NB4 (cell line): ENCODE data around the gene MOB2.

ENCODE experiments used
- DNase-seq: peaks from one replicate; pipeline ENCODE4 v3.0.0; 2010; ENCODE audit warnings: low read depth
- H3K4me3 ChIP-seq: one replicate; pipeline ENCODE4 v1.5.1; 2011; ENCODE audit warnings: mild to moderate bottlenecking, low read depth, low read length, moderate library complexity
- CTCF ChIP-seq: IDR thresholded peaks from one replicate; pipeline ENCODE4 v1.5.1; 2012; ENCODE audit warnings: low read depth, low read length
- MAX ChIP-seq: IDR thresholded peaks from 2 replicates; pipeline ENCODE4 v1.6.1; 2011; ENCODE audit warnings: low read depth, low read length
- MYC ChIP-seq: IDR thresholded peaks from 2 replicates; pipeline ENCODE4 v1.6.1; 2011; ENCODE audit warnings: low read depth, low read length
- POLR2A ChIP-seq: IDR thresholded peaks from 2 replicates; pipeline ENCODE4 v1.6.1; 2011; ENCODE audit warnings: mild to moderate bottlenecking; ENCODE audit not compliant: insufficient read length; ENCODE audit errors: extremely low read depth

The MOB2 gene

GRCh38 chr11:1517117-1518005 lies 30.8 kb upstream of the MOB2 start:
- H3K4me3 ChIP-seq, result no peak overlapping the region
- DNase-seq, result no peak
- TF ChIP-seq MYC, result no peak
- no peak for TF ChIP-seq POLR2A
- no peak for TF ChIP-seq CTCF
- no peak for TF ChIP-seq MAX

GRCh38 chr11:1516273-1517067 lies 29.9 kb upstream of the MOB2 start:
- DNase-seq, result no peak
- no peak overlapping the region for H3K4me3 ChIP-seq
- TF ChIP-seq POLR2A (no peak), CTCF (no peak), MYC (no peak), MAX (no peak)

- H3K4me3 ChIP-seq, result no peak overlapping the region
- peak; percentile 83 for TF ChIP-seq CTCF
- TF ChIP-seq POLR2A, result no peak
- DNase-seq, result peak; percentile 67
Measured at GRCh38 chr11:1515082-1516060, 28.8 kb upstream of the MOB2 start.

GRCh38 chr11:1514336-1515061 lies 27.9 kb upstream of the MOB2 start:
- no peak for DNase-seq
- no peak for TF ChIP-seq CTCF
- no peak for TF ChIP-seq MAX
- no peak for TF ChIP-seq MYC
- no peak for TF ChIP-seq POLR2A

More at GRCh38 chr11:1514336-1515061, 27.9 kb upstream of the MOB2 start:
- H3K4me3 ChIP-seq, result no peak overlapping the region
